PC-3 (cell line): ENCODE data around the gene SERPINE1. TPM values are rescaled to one million over a fixed set of nuclear protein-coding genes. Genes with fewer than 3 reads are reported as not detected.
A peak's percentile ranks its signal among the peaks of the same experiment; 100 is the strongest.

ENCODE experiments used
- ATAC-seq: fragments of 200-7000 bp; cut with Tn5 transposase; 2 replicates; pipeline ENCODE4 v1.9.1; 2020; ENCODE audit warnings: mild to moderate bottlenecking, moderate library complexity
- BruUV-seq: library from RNA; stranded (reverse); fragments of 400-500 nt; replicated peaks from 2 replicates; lab custom pipeline; 2021; lab: Mats Ljungman, UMichigan
- CTCF ChIA-PET: fragments of 300-600 bp; sonication (Branson Sonifier 250); formaldehyde crosslinking; loops from one replicate; lab custom pipeline; 2022; ENCODE audit warnings: antibody characterized with exemption; lab: Charles Lee
- POLR2A ChIA-PET: fragments of 300-600 bp; sonication (Branson Sonifier 250); formaldehyde crosslinking; loops from one replicate; lab custom pipeline; 2022; ENCODE audit warnings: antibody characterized with exemption; ENCODE audit not compliant: unreplicated experiment; lab: Charles Lee
- DNase-seq: peaks from one replicate; pipeline ENCODE4 v3.0.0-alpha.2; 2015
- H2AFZ ChIP-seq: fragments of 300-600 bp; sonication (generic); 2 replicates; pipeline ENCODE4 v1.6.0; 2016; ENCODE audit warnings: antibody characterized with exemption, low read length
- H3F3A ChIP-seq: fragments of 300-600 bp; sonication (generic); one replicate; pipeline ENCODE4 v1.6.0; 2017; ENCODE audit warnings: antibody characterized with exemption, low read length, control low read depth, mild to moderate bottlenecking; ENCODE audit not compliant: unreplicated experiment
- H3K27ac ChIP-seq: fragments of 300-600 bp; sonication (generic); 2 replicates; pipeline ENCODE4 v1.5.1; 2016; ENCODE audit warnings: mild to moderate bottlenecking, low read length
- H3K27me3 ChIP-seq: fragments of 300-600 bp; sonication (generic); 2 replicates; pipeline ENCODE4 v1.6.1; 2016; ENCODE audit warnings: low read length, mixed read lengths
- H3K36me3 ChIP-seq: fragments of 300-600 bp; sonication (generic); 2 replicates; pipeline ENCODE4 v1.6.1; 2016; ENCODE audit warnings: low read depth, mixed run types, low read length, mixed read lengths
- H3K4me1 ChIP-seq: fragments of 300-600 bp; sonication (generic); 2 replicates; pipeline ENCODE4 v1.5.1; 2016; ENCODE audit warnings: low read length; ENCODE audit not compliant: insufficient read depth
- H3K4me2 ChIP-seq: fragments of 300-600 bp; sonication (generic); 2 replicates; pipeline ENCODE4 v1.6.0; 2016; ENCODE audit warnings: low read length
- H3K4me3 ChIP-seq: fragments of 300-600 bp; sonication (generic); 2 replicates; pipeline ENCODE4 v1.5.1; 2016; ENCODE audit warnings: mild to moderate bottlenecking, low read length, mixed read lengths
- H3K79me2 ChIP-seq: fragments of 300-600 bp; sonication (generic); 2 replicates; pipeline ENCODE4 v1.6.1; 2017; ENCODE audit warnings: low read length, mixed read lengths
- H3K9ac ChIP-seq: fragments of 300-600 bp; sonication (generic); 2 replicates; pipeline ENCODE4 v1.6.0; 2016; ENCODE audit warnings: mild to moderate bottlenecking, low read length
- H3K9me2 ChIP-seq: fragments of 300-600 bp; sonication (generic); replicated peaks from 2 replicates; pipeline ENCODE4 v1.6.1; 2016; ENCODE audit warnings: mixed run types, low read length, mixed read lengths
- H3K9me3 ChIP-seq: fragments of 300-600 bp; sonication (generic); 2 replicates; pipeline ENCODE4 v1.6.1; 2016; ENCODE audit warnings: low read length, mixed read lengths
- H4K20me1 ChIP-seq: fragments of 300-600 bp; sonication (generic); 2 replicates; pipeline ENCODE4 v1.6.1; 2016; ENCODE audit warnings: low read length, mixed read lengths
- CTCF ChIP-seq: fragments of 300-600 bp; sonication (generic); conservative IDR thresholded peaks from 2 replicates; pipeline ENCODE4 v1.5.1; 2017; ENCODE audit warnings: antibody characterized with exemption, low read depth, mild to moderate bottlenecking, low read length
- EZH2 ChIP-seq: fragments of 300-600 bp; sonication (generic); IDR thresholded peaks from one replicate; pipeline ENCODE4 v1.6.1; 2017; ENCODE audit warnings: antibody characterized with exemption, mild to moderate bottlenecking, low read length; ENCODE audit not compliant: unreplicated experiment
- EZH2phosphoT487 ChIP-seq: fragments of 300-600 bp; sonication (generic); IDR thresholded peaks from 2 replicates; pipeline ENCODE4 v1.6.1; 2018; ENCODE audit warnings: mild to moderate bottlenecking, antibody characterized with exemption, low read length, borderline replicate concordance
- intact Hi-C: fragments of 100-400 bp; cut with micrococcal nuclease; formaldehyde crosslinking; loops from 2 replicates; pipeline ENCODE4 v1.9.0; 2023
- total RNA-seq: library from RNA; depleted of rRNA; stranded (reverse); fragments of >200 nt; gene quantifications from 2 replicates; pipeline ENCODE4 v1.2.3, GENCODE V29; 2014

The SERPINE1 gene
- total RNA-seq, 1 experiment from 2014 or later = 46.1 TPM

- Histone ChIP-seq H3K27ac (peak overlapping the region; percentile 47), H3K9me3 (no peaks in the 10 kb centered on the region), H2AFZ (peak overlapping the region; percentile 70), H3K27me3 (no peaks in the 10 kb centered on the region), H4K20me1 (no peaks in the 10 kb centered on the region), H3K4me1 (peaks cover 29% of the 10 kb centered on the region), H3K9ac (no peak overlapping the region), H3K36me3 (no peaks in the 10 kb centered on the region), H3K9me2 (no peaks in the 10 kb centered on the region), H3K79me2 (no peaks in the 10 kb centered on the region), H3K4me3 (no peak overlapping the region), H3F3A (no peaks in the 10 kb centered on the region), H3K4me2 (peak overlapping the region; percentile 61)
- CTCF ChIA-PET = no interaction called here
- no peak for ATAC-seq
- TF ChIP-seq CTCF = no peak
- TF ChIP-seq EZH2phosphoT487 = no peak
- TF ChIP-seq EZH2 = no peak
- BruUV-seq = no TSS peak
- POLR2A ChIA-PET = no interaction called here
- intact Hi-C loops = no loop called here
- no peak for DNase-seq
These were observed 13.1 kb upstream of the SERPINE1 start for GRCh38 chr7:101113836-101114235.

- H3K27ac ChIP-seq = peak overlapping the region; percentile 47
- H3K4me1 ChIP-seq = peaks cover 24% of the 10 kb centered on the region
- H3F3A ChIP-seq = no peaks in the 10 kb centered on the region
- DNase-seq (peak; percentile 43), ATAC-seq (peak; percentile 73)
- peak overlapping the region; percentile 61 for H3K4me2 ChIP-seq
- H3K9me2 ChIP-seq = no peaks in the 10 kb centered on the region
- H3K79me2 ChIP-seq = no peaks in the 10 kb centered on the region
- ChIA-PET POLR2A (no interaction called here), CTCF (no interaction called here)
- intact Hi-C loops = no loop called here
- H3K36me3 ChIP-seq = no peaks in the 10 kb centered on the region
- H2AFZ ChIP-seq = peak overlapping the region; percentile 70
- no peaks in the 10 kb centered on the region for H4K20me1 ChIP-seq
- BruUV-seq = no TSS peak
- no peaks in the 10 kb centered on the region for H3K27me3 ChIP-seq
- no peak for TF ChIP-seq CTCF
- no peak for TF ChIP-seq EZH2
- TF ChIP-seq EZH2phosphoT487 = no peak
- H3K4me3 ChIP-seq = peak overlapping the region; percentile 35; the same call in 1 of the 2 replicates
- H3K9me3 ChIP-seq = no peaks in the 10 kb centered on the region
- H3K9ac ChIP-seq = peak overlapping the region; percentile 34; the same call in 1 of the 2 replicates
These were observed 12.4 kb upstream of the SERPINE1 start for GRCh38 chr7:101114492-101114891.

DNA sequence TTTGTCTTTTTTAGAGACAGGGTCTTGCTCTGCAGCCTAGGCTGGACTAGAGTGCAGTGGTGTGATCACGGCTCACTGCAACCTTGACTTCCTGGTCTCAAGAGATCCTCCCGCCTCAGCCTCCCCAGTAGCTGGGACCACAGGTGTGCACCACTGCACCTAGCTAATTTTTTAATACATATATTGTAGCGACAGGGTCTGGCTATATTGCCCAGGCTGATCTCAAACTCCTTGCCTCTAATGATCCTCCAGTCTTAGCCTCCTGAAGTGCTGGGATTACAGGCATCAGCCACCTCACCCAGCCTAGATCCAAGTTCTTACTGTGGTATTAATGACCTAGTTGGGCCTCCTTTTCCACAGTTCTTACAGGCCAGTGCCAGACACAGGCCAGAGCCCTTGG is 11.7 kb upstream of the SERPINE1 start:
- H3K79me2 ChIP-seq = no peaks in the 10 kb centered on the region

More for the DNA sequence above, 11.7 kb upstream of the SERPINE1 start:
- Histone ChIP-seq H3K9me2 (no peaks in the 10 kb centered on the region), H3K36me3 (no peaks in the 10 kb centered on the region), H2AFZ (no peak overlapping the region), H4K20me1 (no peaks in the 10 kb centered on the region), H3K27me3 (no peaks in the 10 kb centered on the region), H3K4me2 (no peak overlapping the region), H3K4me3 (no peak overlapping the region), H3K9me3 (no peaks in the 10 kb centered on the region), H3K4me1 (peaks cover 21% of the 10 kb centered on the region), H3K27ac (no peak overlapping the region), H3F3A (no peaks in the 10 kb centered on the region), H3K9ac (no peak overlapping the region)
- ChIA-PET POLR2A (no interaction called here), CTCF (no interaction called here)
- no peak for TF ChIP-seq EZH2phosphoT487
- no peak for TF ChIP-seq CTCF
- TF ChIP-seq EZH2 = no peak
- DNase-seq = no peak
- no TSS peak for BruUV-seq
- intact Hi-C loops = no loop called here
- no peak for ATAC-seq
